SK-N-SH (cell line): Measurements from ENCODE around the gene ZFHX3. TPM values are rescaled to one million over a fixed set of nuclear protein-coding genes. Genes with fewer than 3 reads are reported as not detected.

Source experiments
- CHD2 ChIP-seq: fragments of 150-350 bp; IDR thresholded peaks from 2 replicates; pipeline ENCODE4 v1.6.1; 2018; ENCODE audit warnings: low read length; ENCODE audit not compliant: partially characterized antibody
- ELF1 ChIP-seq: IDR thresholded peaks from 2 replicates; pipeline ENCODE4 v1.4.0; 2012
- EP300 ChIP-seq, 2 experiments: IDR thresholded peaks; 2 replicates each; pipeline versions ENCODE4 v1.4.0 to v1.6.1; 2012; ENCODE audit warnings: borderline replicate concordance in 1 of 2, low read depth in 1 of 2, low read length in 1 of 2
- EZH2phosphoT487 ChIP-seq: fragments of 200-600 bp; sonication (generic); IDR thresholded peaks from 2 replicates; pipeline ENCODE4 v1.6.1; 2017; ENCODE audit warnings: low read depth, mixed run types, mild to moderate bottlenecking, antibody characterized with exemption, moderate library complexity, borderline replicate concordance
- FOXJ3 ChIP-seq: sonication (generic); formaldehyde crosslinking; IDR thresholded peaks from 2 replicates; pipeline ENCODE4 v1.5.1; 2020; ENCODE audit warnings: mild to moderate bottlenecking, missing genetic modification reagents
- FOXM1 ChIP-seq: IDR thresholded peaks from 2 replicates; pipeline ENCODE4 v1.4.0; 2012; ENCODE audit warnings: low read depth, mild to moderate bottlenecking
- JUND ChIP-seq: IDR thresholded peaks from 2 replicates; pipeline ENCODE4 v1.4.0; 2012
- MEF2A ChIP-seq: IDR thresholded peaks from 2 replicates; pipeline ENCODE4 v1.4.0; 2012; ENCODE audit warnings: low read depth, borderline replicate concordance
- NRF1 ChIP-seq: IDR thresholded peaks from 2 replicates; pipeline ENCODE4 v1.6.1; 2012; ENCODE audit warnings: low read depth, mild to moderate bottlenecking, low read length
- POLR2AphosphoS5 ChIP-seq: IDR thresholded peaks from 2 replicates; pipeline ENCODE4 v1.6.1; 2012; ENCODE audit warnings: low read depth, low read length
- RAD21 ChIP-seq: IDR thresholded peaks from 2 replicates; pipeline ENCODE4 v1.6.1; 2012; ENCODE audit warnings: mild to moderate bottlenecking, low read length
- SIN3A ChIP-seq: IDR thresholded peaks from 2 replicates; pipeline ENCODE4 v1.6.1; 2012; ENCODE audit warnings: low read depth, mild to moderate bottlenecking, low read length, moderate library complexity, borderline replicate concordance
- SMC3 ChIP-seq: IDR thresholded peaks from 2 replicates; pipeline ENCODE4 v1.6.1; 2012; ENCODE audit warnings: low read depth, low read length, improper control_type of control experiment
- TAF1 ChIP-seq: IDR thresholded peaks from 2 replicates; pipeline ENCODE4 v1.6.1; 2012; ENCODE audit warnings: low read depth, mild to moderate bottlenecking, low read length, moderate library complexity, borderline replicate concordance
- TCF12 ChIP-seq: IDR thresholded peaks from 2 replicates; pipeline ENCODE4 v1.4.0; 2012
- TEAD4 ChIP-seq: IDR thresholded peaks from 2 replicates; pipeline ENCODE4 v1.4.0; 2012; ENCODE audit warnings: mild to moderate bottlenecking, borderline replicate concordance; ENCODE audit not compliant: insufficient read depth
- YY1 ChIP-seq: IDR thresholded peaks from 2 replicates; pipeline ENCODE4 v1.4.0; 2012; ENCODE audit warnings: low read depth, mild to moderate bottlenecking
- polyA plus RNA-seq, 3 experiments: library from polyadenylated mRNA; depleted of rRNA; stranded (reverse); fragments of >200 nt; gene quantifications; 2 replicates each; pipeline ENCODE4 v1.2.3, GENCODE V29; 2012
- TF ChIP-seq, protein P1 (sequence below): fragments of 150-350 bp; IDR thresholded peaks from 2 replicates; pipeline ENCODE4 v1.6.1; 2016; ENCODE audit warnings: mild to moderate bottlenecking, low read depth, low read length
- TF ChIP-seq, protein P2 (sequence below): IDR thresholded peaks from 2 replicates; pipeline ENCODE4; 2012
- TF ChIP-seq, protein P3 (sequence below): fragments of 150-350 bp; IDR thresholded peaks from 2 replicates; pipeline ENCODE4 v1.6.1; 2017; ENCODE audit warnings: antibody characterized with exemption, low read length, low read depth, borderline replicate concordance
- TF ChIP-seq, protein P4 (sequence below): IDR thresholded peaks from 2 replicates; pipeline ENCODE4 v1.4.0; 2012; ENCODE audit warnings: low read depth, borderline replicate concordance
- TF ChIP-seq, protein P5 (sequence below): fragments of 200-600 bp; sonication (generic); IDR thresholded peaks from 2 replicates; pipeline ENCODE4 v1.6.1; 2017; ENCODE audit warnings: antibody characterized with exemption, mild to moderate bottlenecking, moderate library complexity
- TF ChIP-seq, protein P6 (sequence below): IDR thresholded peaks from 2 replicates; pipeline ENCODE4 v1.4.0; 2012; ENCODE audit warnings: low read depth

The ZFHX3 gene
- polyA plus RNA-seq, 1 of the 3 experiments (the other 2 are of a cell fraction): 2.0 TPM

DNA sequence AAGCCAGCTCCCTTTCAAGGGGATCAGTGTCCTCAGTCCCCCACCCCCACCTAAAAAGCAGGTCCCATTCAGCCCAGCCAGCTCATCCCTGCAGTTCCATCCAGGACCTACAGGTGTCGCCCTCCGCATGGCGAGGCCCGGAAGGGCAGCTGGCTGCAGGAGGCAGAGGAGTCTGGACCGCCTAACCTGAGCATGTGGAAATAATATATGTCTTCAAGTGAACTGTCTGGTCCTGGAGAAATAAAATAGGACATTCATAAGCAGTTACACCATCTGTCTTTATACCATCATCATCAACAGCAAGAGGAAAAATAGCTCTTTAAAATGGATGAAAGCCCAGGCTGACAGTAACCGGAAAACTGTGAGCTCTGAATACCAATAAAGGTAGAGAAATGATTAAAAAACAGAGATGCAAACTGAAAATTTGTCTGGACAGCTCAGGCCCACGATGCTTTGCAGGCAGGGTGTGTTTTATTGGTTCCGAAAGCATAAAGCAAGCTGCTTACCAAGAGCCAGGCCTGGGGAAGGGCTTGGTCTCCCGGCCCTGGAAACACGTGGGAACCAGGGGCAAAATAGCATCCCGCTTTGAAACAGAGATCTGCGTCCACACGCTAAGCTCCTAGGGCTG, 215.2 kb downstream of the ZFHX3 start (continued):
- no peak for TF ChIP-seq EZH2phosphoT487
- TF ChIP-seq, protein P1, sequence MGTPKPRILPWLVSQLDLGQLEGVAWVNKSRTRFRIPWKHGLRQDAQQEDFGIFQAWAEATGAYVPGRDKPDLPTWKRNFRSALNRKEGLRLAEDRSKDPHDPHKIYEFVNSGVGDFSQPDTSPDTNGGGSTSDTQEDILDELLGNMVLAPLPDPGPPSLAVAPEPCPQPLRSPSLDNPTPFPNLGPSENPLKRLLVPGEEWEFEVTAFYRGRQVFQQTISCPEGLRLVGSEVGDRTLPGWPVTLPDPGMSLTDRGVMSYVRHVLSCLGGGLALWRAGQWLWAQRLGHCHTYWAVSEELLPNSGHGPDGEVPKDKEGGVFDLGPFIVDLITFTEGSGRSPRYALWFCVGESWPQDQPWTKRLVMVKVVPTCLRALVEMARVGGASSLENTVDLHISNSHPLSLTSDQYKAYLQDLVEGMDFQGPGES: no peak
- TF ChIP-seq TCF12: peak; percentile 69
- TF ChIP-seq ELF1: no peak
- peak; percentile 88 for TF ChIP-seq SMC3
- no peak for TF ChIP-seq MEF2A
- TF ChIP-seq, protein P2, sequence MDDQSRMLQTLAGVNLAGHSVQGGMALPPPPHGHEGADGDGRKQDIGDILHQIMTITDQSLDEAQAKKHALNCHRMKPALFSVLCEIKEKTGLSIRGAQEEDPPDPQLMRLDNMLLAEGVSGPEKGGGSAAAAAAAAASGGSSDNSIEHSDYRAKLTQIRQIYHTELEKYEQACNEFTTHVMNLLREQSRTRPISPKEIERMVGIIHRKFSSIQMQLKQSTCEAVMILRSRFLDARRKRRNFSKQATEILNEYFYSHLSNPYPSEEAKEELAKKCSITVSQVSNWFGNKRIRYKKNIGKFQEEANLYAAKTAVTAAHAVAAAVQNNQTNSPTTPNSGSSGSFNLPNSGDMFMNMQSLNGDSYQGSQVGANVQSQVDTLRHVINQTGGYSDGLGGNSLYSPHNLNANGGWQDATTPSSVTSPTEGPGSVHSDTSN: no peak
- TF ChIP-seq, protein P3, sequence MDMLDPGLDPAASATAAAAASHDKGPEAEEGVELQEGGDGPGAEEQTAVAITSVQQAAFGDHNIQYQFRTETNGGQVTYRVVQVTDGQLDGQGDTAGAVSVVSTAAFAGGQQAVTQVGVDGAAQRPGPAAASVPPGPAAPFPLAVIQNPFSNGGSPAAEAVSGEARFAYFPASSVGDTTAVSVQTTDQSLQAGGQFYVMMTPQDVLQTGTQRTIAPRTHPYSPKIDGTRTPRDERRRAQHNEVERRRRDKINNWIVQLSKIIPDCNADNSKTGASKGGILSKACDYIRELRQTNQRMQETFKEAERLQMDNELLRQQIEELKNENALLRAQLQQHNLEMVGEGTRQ: no peak
- peak; percentile 96 for TF ChIP-seq RAD21
- TF ChIP-seq CHD2: peak; percentile 69
- no peak for TF ChIP-seq SIN3A
- TF ChIP-seq, protein P4, sequence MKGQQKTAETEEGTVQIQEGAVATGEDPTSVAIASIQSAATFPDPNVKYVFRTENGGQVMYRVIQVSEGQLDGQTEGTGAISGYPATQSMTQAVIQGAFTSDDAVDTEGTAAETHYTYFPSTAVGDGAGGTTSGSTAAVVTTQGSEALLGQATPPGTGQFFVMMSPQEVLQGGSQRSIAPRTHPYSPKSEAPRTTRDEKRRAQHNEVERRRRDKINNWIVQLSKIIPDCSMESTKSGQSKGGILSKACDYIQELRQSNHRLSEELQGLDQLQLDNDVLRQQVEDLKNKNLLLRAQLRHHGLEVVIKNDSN: no peak
- TF ChIP-seq EP300 (IDR thresholded peaks at IDR 0.05; ENCODE audit: borderline replicate concordance in 1 of 2, low read depth in 1 of 2, low read length in 1 of 2): 0 out of 4 replicates have a peak, but pooled peaks of 1 of the 2 experiments have one; percentile 13
- TF ChIP-seq POLR2AphosphoS5: peak; percentile 25; the same call in 1 of the 2 replicates
- no peak for TF ChIP-seq NRF1
- TF ChIP-seq JUND: no peak
- 0 out of 2 replicates have a peak, but pooled peaks have one; percentile 34 for TF ChIP-seq FOXJ3
- TF ChIP-seq TAF1: no peak
- TF ChIP-seq, protein P5, sequence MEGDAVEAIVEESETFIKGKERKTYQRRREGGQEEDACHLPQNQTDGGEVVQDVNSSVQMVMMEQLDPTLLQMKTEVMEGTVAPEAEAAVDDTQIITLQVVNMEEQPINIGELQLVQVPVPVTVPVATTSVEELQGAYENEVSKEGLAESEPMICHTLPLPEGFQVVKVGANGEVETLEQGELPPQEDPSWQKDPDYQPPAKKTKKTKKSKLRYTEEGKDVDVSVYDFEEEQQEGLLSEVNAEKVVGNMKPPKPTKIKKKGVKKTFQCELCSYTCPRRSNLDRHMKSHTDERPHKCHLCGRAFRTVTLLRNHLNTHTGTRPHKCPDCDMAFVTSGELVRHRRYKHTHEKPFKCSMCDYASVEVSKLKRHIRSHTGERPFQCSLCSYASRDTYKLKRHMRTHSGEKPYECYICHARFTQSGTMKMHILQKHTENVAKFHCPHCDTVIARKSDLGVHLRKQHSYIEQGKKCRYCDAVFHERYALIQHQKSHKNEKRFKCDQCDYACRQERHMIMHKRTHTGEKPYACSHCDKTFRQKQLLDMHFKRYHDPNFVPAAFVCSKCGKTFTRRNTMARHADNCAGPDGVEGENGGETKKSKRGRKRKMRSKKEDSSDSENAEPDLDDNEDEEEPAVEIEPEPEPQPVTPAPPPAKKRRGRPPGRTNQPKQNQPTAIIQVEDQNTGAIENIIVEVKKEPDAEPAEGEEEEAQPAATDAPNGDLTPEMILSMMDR: peak; percentile 99
- no peak for TF ChIP-seq FOXM1
- no peak for TF ChIP-seq YY1
- no peak for TF ChIP-seq TEAD4
- TF ChIP-seq, protein P6, sequence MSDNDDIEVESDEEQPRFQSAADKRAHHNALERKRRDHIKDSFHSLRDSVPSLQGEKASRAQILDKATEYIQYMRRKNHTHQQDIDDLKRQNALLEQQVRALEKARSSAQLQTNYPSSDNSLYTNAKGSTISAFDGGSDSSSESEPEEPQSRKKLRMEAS: peak; percentile 64; the same call in 1 of the 2 replicates
